Ovary (tissue), 9 donors: ENCODE data around the gene CCS. TPM values are rescaled to one million over a fixed set of nuclear protein-coding genes. Genes with fewer than 3 reads are reported as not detected.
"Not testable (repeated sequence)": the region's sequence is repeated elsewhere in the genome, so short reads cannot be mapped to it uniquely, and the experiment has no call there.

Experiments used
- DNase-seq, 5 donors: peaks; one replicate each; pipeline ENCODE4 v3.0.0-alpha.2; 2019 to 2020
- H3K27ac ChIP-seq, 2 donors: fragments of 200-600 bp; one replicate each; pipeline versions ENCODE4 v1.5.1 to v1.8.0; 2019 to 2022
- H3K27me3 ChIP-seq: fragments of 200-600 bp; one replicate; pipeline ENCODE4 v1.8.0; 2022
- H3K36me3 ChIP-seq: fragments of 200-600 bp; sonication (generic); one replicate; pipeline ENCODE4 v1.5.1; 2019
- H3K4me1 ChIP-seq: one replicate; pipeline ENCODE4 v1.8.1; 2013; ENCODE audit warnings: mild to moderate bottlenecking, moderate library complexity; ENCODE audit not compliant: insufficient read depth
- H3K4me3 ChIP-seq: fragments of 200-600 bp; sonication (generic); one replicate; pipeline ENCODE4 v1.5.1; 2017
- H3K9me3 ChIP-seq, 2 donors: fragments of 200-600 bp in 1 of 2; sonication (generic) in 1 of 2; one replicate each; pipeline versions ENCODE4 v1.5.1 to v1.8.1; 2013 to 2019; ENCODE audit warnings: mild to moderate bottlenecking in 1 of 2, moderate library complexity in 1 of 2
- EP300 ChIP-seq: sonication (generic); formaldehyde crosslinking; IDR thresholded peaks from one replicate; pipeline ENCODE4 v1.6.1; 2017; ENCODE audit warnings: antibody characterized with exemption
- POLR2A ChIP-seq: fragments of 450-650 bp; IDR thresholded peaks from one replicate; pipeline ENCODE4 v1.6.1; 2017; ENCODE audit warnings: antibody characterized with exemption, mild to moderate bottlenecking, moderate library complexity
- WGBS, 3 donors: extraction: QIAGEN DNeasy Blood & Tissue Kit in 1 of 3; methylation state at CpG; one replicate each; pipeline versions ENCODE4 v1.1.5 to v1.1.7; 2013 to 2017; 5-methylcytosine and 5-hydroxymethylcytosine counted together
- intact Hi-C, 4 donors: fragments of 100-400 bp; cut with DNase I; formaldehyde crosslinking; loops; one replicate each; pipeline versions ENCODE4 v1.11.0 to v1.15.1; 2022 to 2023
- polyA plus RNA-seq, 2 donors: library from polyadenylated mRNA; stranded (reverse); fragments of 200-250 nt in 1 of 2; fragments of 350-450 nt in 1 of 2; fragmentation: Illumina TruSeq in 1 of 2; extraction: RNeasy Lipid Tissue Mini Kit (QIAGEN cat#74804) in 1 of 2; gene quantifications; one replicate each; pipeline ENCODE4 v1.2.3, GENCODE V29; 2013 to 2014
- total RNA-seq, 7 donors: library from RNA; depleted of rRNA in 2 of 7; stranded (reverse); fragments of >200 nt in 2 of 7; fragmentation: NEBNext Ultra II Directional in 3 of 7; extraction: Animal tissue kit (Norgen Biotek cat#: 25700) in 3 of 7; gene quantifications; one replicate each; pipeline versions ENCODE4 v1.1.0 to v1.2.4, GENCODE V29; 2016 to 2023
- TF ChIP-seq, protein P1 (sequence below), 3 donors: fragments of 450-650 bp in 2 of 3; fragments of 200-600 bp in 1 of 3; IDR thresholded peaks; one replicate each; pipeline versions ENCODE4 v1.5.1 to v1.8.0; 2016 to 2022; ENCODE audit warnings: antibody characterized with exemption in 3 of 3, mild to moderate bottlenecking in 1 of 3
- donor health status: DM: no; HTN: no; CAD: no; lungs with moderate emphysema.
- donor health status: DM: no; HTN: no; CAD: no.
- donor health status: Bipolar disorder and iron deficiency.
- donor health status: DM: yes; HTN: yes; CAD: no.
- donor health status: DM: no; HTN: no; CAD: no.
- donor health status: DM: yes; HTN: yes; CAD: no.

Gene CCS
- total and polyA plus RNA-seq, 9 donors: 15.7 to 55.0 (median 49.1) TPM

DNA sequence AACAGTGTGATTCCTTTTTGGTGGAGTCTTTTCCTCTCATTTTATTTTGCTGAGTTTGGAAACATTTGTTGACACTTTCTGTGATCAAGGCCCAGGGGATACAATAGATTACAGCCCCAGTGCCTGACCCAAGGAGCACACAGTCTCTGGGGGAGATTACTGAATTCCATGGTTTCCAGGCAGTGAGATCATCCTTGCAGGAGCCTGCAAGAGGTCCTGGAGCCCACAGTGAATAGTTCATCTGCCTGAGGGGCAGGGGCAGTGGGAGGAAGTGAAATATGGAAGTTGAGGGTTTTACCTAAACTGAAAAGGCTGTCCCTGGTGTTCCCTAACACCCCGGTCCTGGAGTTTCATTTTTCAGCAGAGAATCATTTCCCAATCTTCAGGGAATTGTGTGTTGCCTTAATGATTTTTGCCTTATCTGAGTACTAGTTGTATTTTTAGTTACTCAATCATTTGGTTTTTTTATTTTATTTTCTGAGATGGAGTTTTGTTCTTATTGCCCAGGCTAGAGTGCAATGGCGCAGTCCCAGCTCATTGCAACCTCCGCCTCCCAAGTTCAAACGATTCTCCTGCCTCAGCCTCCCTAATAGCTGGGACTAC, 7.7 kb downstream of the CCS start:
- no peak for DNase-seq
- Histone ChIP-seq H3K4me3 (no peak overlapping the region), H3K9me3 (no peaks in the 10 kb centered on the region), H3K27me3 (no peaks in the 10 kb centered on the region), H3K4me1 (peaks cover under 1% of the 10 kb centered on the region), H3K27ac (no peak overlapping the region), H3K36me3 (no peaks in the 10 kb centered on the region)
- TF ChIP-seq EP300: no peak
- TF ChIP-seq, protein P1, sequence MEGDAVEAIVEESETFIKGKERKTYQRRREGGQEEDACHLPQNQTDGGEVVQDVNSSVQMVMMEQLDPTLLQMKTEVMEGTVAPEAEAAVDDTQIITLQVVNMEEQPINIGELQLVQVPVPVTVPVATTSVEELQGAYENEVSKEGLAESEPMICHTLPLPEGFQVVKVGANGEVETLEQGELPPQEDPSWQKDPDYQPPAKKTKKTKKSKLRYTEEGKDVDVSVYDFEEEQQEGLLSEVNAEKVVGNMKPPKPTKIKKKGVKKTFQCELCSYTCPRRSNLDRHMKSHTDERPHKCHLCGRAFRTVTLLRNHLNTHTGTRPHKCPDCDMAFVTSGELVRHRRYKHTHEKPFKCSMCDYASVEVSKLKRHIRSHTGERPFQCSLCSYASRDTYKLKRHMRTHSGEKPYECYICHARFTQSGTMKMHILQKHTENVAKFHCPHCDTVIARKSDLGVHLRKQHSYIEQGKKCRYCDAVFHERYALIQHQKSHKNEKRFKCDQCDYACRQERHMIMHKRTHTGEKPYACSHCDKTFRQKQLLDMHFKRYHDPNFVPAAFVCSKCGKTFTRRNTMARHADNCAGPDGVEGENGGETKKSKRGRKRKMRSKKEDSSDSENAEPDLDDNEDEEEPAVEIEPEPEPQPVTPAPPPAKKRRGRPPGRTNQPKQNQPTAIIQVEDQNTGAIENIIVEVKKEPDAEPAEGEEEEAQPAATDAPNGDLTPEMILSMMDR (IDR thresholded peaks at IDR 0.05): no peak
- no peak for TF ChIP-seq POLR2A
- intact Hi-C loops: no loop called here
- WGBS, 3 donors: 82 to 93% (median 92%) methylated on average over 4 of the region's 4 CpGs

DNA sequence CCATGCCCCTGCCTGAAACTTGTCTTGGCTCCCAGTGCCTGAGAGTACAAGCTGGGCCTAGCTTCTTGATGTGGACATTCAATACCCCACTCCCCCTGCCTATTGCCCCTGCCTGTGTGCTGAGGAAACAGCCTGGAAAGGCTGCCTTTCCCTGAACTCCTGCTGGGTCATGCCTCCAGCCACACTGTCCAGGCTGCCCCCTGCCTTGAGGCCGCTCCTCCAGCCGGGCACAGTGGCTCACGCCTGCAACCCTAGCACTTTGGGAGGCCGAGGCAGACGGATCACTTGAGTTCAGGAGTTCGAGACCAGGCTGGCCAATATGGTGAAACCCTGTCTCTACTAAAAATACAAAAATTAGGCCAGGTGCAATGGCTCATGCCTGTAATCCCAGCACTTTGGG, 10.1 kb downstream of the CCS start:
- 89 to 95% (median 94%) methylated on average over 6 of the region's 6 CpGs for WGBS, 3 donors
- intact Hi-C loops: no loop called here
- Histone ChIP-seq H3K36me3 (no peaks in the 10 kb centered on the region), H3K27me3 (no peaks in the 10 kb centered on the region), H3K27ac (no peak overlapping the region), H3K4me3 (no peak overlapping the region), H3K9me3 (no peaks in the 10 kb centered on the region), H3K4me1 (peaks cover 3% of the 10 kb centered on the region)
- DNase-seq: no peak
- TF ChIP-seq EP300 (no peak), POLR2A (no peak)
- TF ChIP-seq, protein P1 (IDR thresholded peaks at IDR 0.05): no peak

DNA sequence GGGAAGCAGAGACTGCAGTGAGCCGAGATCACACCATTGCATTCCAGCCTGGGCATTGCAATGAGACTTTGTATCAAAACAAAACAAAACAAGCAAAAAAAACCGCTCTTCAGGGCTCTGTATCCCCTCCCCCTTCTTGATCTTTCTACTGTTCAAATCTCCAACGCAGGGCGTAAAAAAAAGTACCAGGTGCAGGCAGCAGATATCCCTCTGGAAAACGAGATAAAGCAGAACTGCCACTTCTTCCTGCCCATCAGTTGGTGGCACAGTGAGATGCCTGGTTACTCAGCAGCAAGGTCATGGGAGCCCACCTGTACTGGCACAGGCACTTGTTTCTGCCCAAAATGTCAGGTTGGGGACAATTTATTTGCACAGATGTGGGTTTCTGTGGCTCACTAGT, 11.2 kb downstream of the CCS start:
- intact Hi-C loops: no loop called here
- WGBS, 3 donors: 81 to 86% (median 84%) methylated on average over 5 of the region's 5 CpGs
- TF ChIP-seq EP300: no peak
- no peak for TF ChIP-seq POLR2A
- TF ChIP-seq, protein P1 (IDR thresholded peaks at IDR 0.05): no peak
- Histone ChIP-seq H3K9me3 (no peaks in the 10 kb centered on the region), H3K27ac (no peak overlapping the region), H3K4me1 (peaks cover 3% of the 10 kb centered on the region), H3K36me3 (no peaks in the 10 kb centered on the region), H3K27me3 (no peaks in the 10 kb centered on the region), H3K4me3 (no peak overlapping the region)
- no peak for DNase-seq

DNA sequence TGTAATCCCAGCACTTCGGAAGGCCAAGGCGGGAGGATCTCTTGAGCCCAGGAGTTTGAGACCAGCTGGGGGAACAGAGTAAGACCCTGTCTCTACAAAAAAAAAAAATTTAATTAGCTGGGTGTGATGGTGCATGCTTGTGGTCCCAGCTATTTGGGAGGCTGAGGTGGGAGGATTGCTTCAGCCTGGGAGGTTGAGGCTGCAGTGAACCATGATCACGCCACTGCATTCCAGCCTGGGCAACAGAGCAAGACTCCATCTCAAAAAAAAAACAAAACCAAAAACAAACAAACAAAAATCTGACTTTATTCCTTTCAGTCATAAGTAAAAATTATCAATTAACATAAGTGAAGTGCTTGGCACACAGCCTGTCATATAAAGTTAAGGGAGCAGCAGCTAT, 13.6 kb downstream of the CCS start:
- 81 to 86% (median 83%) methylated on average over 3 of the region's 3 CpGs for WGBS, 3 donors
- intact Hi-C loops, H3K4me1 ChIP-seq, H3K9me3 ChIP-seq, DNase-seq, H3K4me3 ChIP-seq, H3K27me3 ChIP-seq, H3K36me3 ChIP-seq: not testable (repeated sequence)
- H3K27ac ChIP-seq: peak overlapping the region in 1 of 2 donors; percentile 61

DNA sequence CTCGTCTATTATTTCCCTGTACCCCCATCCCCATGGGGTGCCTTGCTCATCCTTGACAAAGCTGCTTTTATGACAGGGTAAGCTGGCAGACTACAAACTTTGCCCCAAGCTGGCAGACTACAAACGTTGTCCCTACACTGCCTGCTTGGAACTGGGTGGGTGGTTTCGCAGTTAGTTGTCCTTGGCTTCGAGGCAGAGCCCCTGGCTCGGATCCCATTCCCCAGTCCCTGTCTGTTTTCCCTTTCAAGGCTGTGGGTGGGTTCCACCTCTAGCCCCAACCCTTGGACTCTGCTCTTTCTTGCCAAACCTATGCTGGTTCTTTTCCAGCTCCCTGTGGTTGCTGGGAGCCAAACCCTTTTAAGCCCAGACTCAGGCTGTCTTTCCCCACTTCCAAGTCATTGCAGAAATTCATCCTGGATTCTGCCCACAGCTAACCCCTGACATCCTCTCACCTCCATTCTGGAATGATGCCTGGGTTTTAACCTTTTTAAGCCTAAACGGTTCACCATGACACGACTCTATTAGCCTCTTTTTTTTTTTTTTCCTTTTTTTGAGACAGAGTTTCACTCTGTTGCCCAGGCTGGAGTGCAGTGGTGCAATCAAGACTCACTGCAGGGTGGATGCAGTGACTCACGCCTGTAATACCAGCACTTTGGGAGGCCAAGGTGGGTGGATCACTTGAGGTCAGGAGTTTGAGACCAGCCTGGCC, 14.3 kb downstream of the CCS start:
- intact Hi-C loops: no loop called here
- no peak for TF ChIP-seq POLR2A
- TF ChIP-seq, protein P1 (IDR thresholded peaks at IDR 0.05): no peak
- TF ChIP-seq EP300: no peak
- no peaks in the 10 kb centered on the region for H3K27me3 ChIP-seq
- H3K9me3 ChIP-seq: no peaks in the 10 kb centered on the region
- H3K36me3 ChIP-seq: no peaks in the 10 kb centered on the region
- H3K4me3 ChIP-seq: no peak overlapping the region
- peak; percentile 85 to 91 (median 86) for DNase-seq
- 6 to 12% (median 8%) methylated on average over 8 of the region's 8 CpGs for WGBS, 3 donors
- peak overlapping the region; percentile 13 to 61 for H3K27ac ChIP-seq
- peaks cover 3% of the 10 kb centered on the region for H3K4me1 ChIP-seq
